A549 (cell line): ENCODE data around the gene PSME3IP1.

Experiments used
- CTCF ChIP-seq: fragments of >200 bp; sonication (Bioruptor Twin); formaldehyde crosslinking; IDR thresholded peaks from 3 replicates; pipeline ENCODE4 v1.5.1; 2016
- EP300 ChIP-seq, 2 experiments: fragments of >200 bp; sonication (Bioruptor Twin); formaldehyde crosslinking; IDR thresholded peaks; 2 replicates in 1 of 2; 3 replicates in 1 of 2; pipeline ENCODE4 v1.6.1; 2016 to 2017
- JUNB ChIP-seq: fragments of >200 bp; sonication (Bioruptor Twin); formaldehyde crosslinking; IDR thresholded peaks from 2 replicates; pipeline ENCODE4 v1.6.1; 2016
- KDM1A ChIP-seq: fragments of 200-600 bp; sonication (generic); IDR thresholded peaks from 2 replicates; pipeline ENCODE4 v1.6.1; 2016; ENCODE audit warnings: low read depth, mild to moderate bottlenecking
- MAX ChIP-seq: IDR thresholded peaks from 2 replicates; pipeline ENCODE4 v1.6.1; 2012
- POLR2A ChIP-seq: IDR thresholded peaks from 2 replicates; pipeline ENCODE4 v1.6.1; 2012; ENCODE audit warnings: mild to moderate bottlenecking, low read length
- RCOR1 ChIP-seq: fragments of 150-350 bp; IDR thresholded peaks from 2 replicates; pipeline ENCODE4 v1.6.1; 2014; ENCODE audit warnings: antibody characterized with exemption, low read length, low read depth
- RNF2 ChIP-seq: fragments of 200-600 bp; sonication (generic); IDR thresholded peaks from 2 replicates; pipeline ENCODE4 v1.6.1; 2016; ENCODE audit warnings: low read depth, mild to moderate bottlenecking, antibody characterized with exemption, moderate library complexity, borderline replicate concordance
- SREBF2 ChIP-seq: fragments of 450-650 bp; IDR thresholded peaks from 2 replicates; pipeline ENCODE4 v1.6.1; 2014; ENCODE audit warnings: mild to moderate bottlenecking, moderate library complexity
- USF2 ChIP-seq: fragments of 450-650 bp; IDR thresholded peaks from 2 replicates; pipeline ENCODE4 v1.6.1; 2014; ENCODE audit warnings: antibody characterized with exemption
- ZFP36 ChIP-seq: fragments of 450-650 bp; IDR thresholded peaks from 2 replicates; pipeline ENCODE4 v1.6.1; 2014; ENCODE audit warnings: borderline replicate concordance; ENCODE audit not compliant: partially characterized antibody

GRCh38 chr16:57104706-57105105 is 81.1 kb downstream of the PSME3IP1 start:
- no peak for TF ChIP-seq RCOR1
- no peak for TF ChIP-seq SREBF2
- no peak for TF ChIP-seq CTCF
- no peak for TF ChIP-seq KDM1A
- no peak for TF ChIP-seq EP300 (IDR thresholded peaks at IDR 0.05)
- no peak for TF ChIP-seq USF2
- TF ChIP-seq POLR2A: no peak
- no peak for TF ChIP-seq ZFP36
- no peak for TF ChIP-seq RNF2
- no peak for TF ChIP-seq MAX
- TF ChIP-seq JUNB: no peak
